ENCODE results near the gene TFG.
"Not testable (repeated sequence)": the region's sequence is repeated elsewhere in the genome, so short reads cannot be mapped to it uniquely, and the experiment has no call there.

TFG gene

GRCh38 chr3:100708989-100709841 lies at the start of gene TFG:
Gene TFG (plus strand): TSS chr3:100709494. CDS start chr3:100713686, 4,192 bp downstream.
- TF ChIP-seq, protein P1, sequence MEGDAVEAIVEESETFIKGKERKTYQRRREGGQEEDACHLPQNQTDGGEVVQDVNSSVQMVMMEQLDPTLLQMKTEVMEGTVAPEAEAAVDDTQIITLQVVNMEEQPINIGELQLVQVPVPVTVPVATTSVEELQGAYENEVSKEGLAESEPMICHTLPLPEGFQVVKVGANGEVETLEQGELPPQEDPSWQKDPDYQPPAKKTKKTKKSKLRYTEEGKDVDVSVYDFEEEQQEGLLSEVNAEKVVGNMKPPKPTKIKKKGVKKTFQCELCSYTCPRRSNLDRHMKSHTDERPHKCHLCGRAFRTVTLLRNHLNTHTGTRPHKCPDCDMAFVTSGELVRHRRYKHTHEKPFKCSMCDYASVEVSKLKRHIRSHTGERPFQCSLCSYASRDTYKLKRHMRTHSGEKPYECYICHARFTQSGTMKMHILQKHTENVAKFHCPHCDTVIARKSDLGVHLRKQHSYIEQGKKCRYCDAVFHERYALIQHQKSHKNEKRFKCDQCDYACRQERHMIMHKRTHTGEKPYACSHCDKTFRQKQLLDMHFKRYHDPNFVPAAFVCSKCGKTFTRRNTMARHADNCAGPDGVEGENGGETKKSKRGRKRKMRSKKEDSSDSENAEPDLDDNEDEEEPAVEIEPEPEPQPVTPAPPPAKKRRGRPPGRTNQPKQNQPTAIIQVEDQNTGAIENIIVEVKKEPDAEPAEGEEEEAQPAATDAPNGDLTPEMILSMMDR (conservative IDR thresholded peaks at IDR 0.05; ENCODE audit: control insufficient read depth, insufficient read depth, low read depth, low read length): no peak
- H3K4me3 ChIP-seq (ENCODE audit: control insufficient read depth, low read depth, low read length): peak within 1 kb of the TSS; percentile 76
- DNase-seq (ENCODE audit: low read depth): peak; percentile 99

- not testable (repeated sequence) for H3K4me3 ChIP-seq (ENCODE audit: control insufficient read depth, low read depth, low read length); DNase-seq (ENCODE audit: low read depth)
Measured at GRCh38 chr3:100661294-100661693, 48.0 kb upstream of the TFG start.

- no peak overlapping the region for H3K4me3 ChIP-seq (ENCODE audit: control insufficient read depth, low read depth, low read length)
- TF ChIP-seq, protein P1 (conservative IDR thresholded peaks at IDR 0.05; ENCODE audit: control insufficient read depth, insufficient read depth, low read depth, low read length): no peak
- DNase-seq (ENCODE audit: low read depth): peak; percentile 18
Measured at GRCh38 chr3:100662113-100662823, 47.0 kb upstream of the TFG start.

- H3K4me3 ChIP-seq (ENCODE audit: control insufficient read depth, low read depth, low read length): no peak overlapping the region
- no peak for DNase-seq (ENCODE audit: low read depth)
Measured at GRCh38 chr3:100665230-100665629, 44.1 kb upstream of the TFG start.

GRCh38 chr3:100666699-100667098 lies 42.6 kb upstream of the TFG start:
- peak; percentile 58 for DNase-seq (ENCODE audit: low read depth)
- H3K4me3 ChIP-seq (ENCODE audit: control insufficient read depth, low read depth, low read length): not testable (repeated sequence)

More at GRCh38 chr3:100665230-100665629, 44.1 kb upstream of the TFG start:
- TF ChIP-seq, protein P1 (conservative IDR thresholded peaks at IDR 0.05; ENCODE audit: control insufficient read depth, insufficient read depth, low read depth, low read length): no peak

- DNase-seq (ENCODE audit: low read depth): not testable (repeated sequence)
Measured at GRCh38 chr3:100667316-100667715, 42.0 kb upstream of the TFG start.

DNA sequence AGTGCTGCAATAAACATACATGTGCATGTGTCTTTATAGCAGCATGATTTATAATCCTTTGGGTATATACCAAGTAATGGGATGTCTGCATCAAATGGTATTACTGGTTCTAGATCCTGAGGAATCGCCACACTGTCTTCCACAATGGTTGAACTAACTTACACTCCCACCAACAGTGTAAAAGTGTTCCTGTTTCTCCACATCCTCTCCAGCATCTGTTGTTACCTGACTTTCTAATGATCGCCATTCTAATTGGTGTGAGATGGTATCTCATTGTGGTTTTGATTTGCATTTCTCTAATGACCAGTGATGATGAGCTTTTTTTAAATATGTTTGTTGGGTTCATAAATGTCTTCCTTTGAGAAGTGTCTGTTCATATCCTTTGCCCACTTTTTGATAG lies 38.3 kb upstream of the TFG start:
- DNase-seq (ENCODE audit: low read depth): not testable (repeated sequence)

More at GRCh38 chr3:100667316-100667715, 42.0 kb upstream of the TFG start:
- H3K4me3 ChIP-seq (ENCODE audit: control insufficient read depth, low read depth, low read length): not testable (repeated sequence)

DNA sequence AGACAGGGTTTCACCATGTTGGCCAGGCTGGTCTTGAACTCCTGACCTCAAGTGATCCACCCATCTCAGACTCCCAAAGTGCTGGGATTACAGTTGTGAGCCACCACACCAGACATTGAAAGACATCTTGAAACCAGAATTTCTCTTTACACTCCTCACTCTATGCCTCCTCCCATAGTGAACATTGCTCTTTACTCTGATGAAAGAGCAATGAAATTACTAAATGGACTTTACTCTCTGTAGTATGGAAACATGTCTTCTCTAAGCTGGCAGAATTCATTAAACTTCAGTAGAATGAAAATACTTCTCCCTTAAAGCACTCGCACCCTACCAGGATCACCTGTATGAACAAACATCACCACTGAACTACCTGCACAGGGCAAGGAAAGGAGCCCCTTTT lies 27.8 kb upstream of the TFG start:
- TF ChIP-seq, protein P1 (conservative IDR thresholded peaks at IDR 0.05; ENCODE audit: control insufficient read depth, insufficient read depth, low read depth, low read length): no peak
- H3K4me3 ChIP-seq (ENCODE audit: control insufficient read depth, low read depth, low read length): no peak overlapping the region
- no peak for DNase-seq (ENCODE audit: low read depth)

More for the DNA sequence above, 38.3 kb upstream of the TFG start:
- not testable (repeated sequence) for H3K4me3 ChIP-seq (ENCODE audit: control insufficient read depth, low read depth, low read length)
